ENCODE measurements around the gene COG2. TPM values are rescaled to one million over a fixed set of nuclear protein-coding genes. Genes with fewer than 3 reads are reported as not detected.

The COG2 gene
- total and polyA plus RNA-seq, 2 of the 8 experiments (the other 6 are each of a cell fraction or from before 2014, with no cell fraction given), result 10.3 to 36.7 TPM

DNA sequence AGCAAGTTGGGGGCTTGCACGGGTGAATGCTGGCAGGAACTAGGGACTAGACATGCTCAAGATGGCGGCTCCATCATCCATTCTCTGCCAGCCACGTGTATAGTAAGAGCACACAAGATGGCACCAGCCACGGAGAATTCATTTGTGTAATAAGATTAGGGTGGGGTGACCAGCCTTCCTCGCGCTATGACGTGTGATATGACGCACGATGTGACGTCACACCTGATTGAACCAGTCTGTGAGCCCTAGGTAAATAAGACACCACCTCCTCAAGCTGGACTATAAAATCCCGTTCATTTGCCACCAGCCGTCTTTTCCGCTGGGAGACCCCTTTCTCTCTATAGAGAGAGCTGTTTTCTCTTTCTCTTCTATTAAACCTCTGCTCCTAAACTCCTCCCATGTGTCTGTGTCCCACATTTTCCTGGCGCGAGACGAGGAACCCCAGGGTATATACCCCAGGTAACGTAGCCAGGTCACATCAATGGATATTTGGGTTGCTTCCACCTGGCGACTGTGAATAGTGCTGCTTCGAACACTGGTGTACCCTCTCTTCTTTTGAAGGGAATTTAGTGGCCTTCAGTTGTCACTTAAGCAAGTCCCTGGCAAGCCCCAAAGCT, 18.1 kb upstream of the COG2 start (continued):
- TF ChIP-seq GABPA (IDR thresholded peaks at IDR 0.05; ENCODE audit: borderline replicate concordance, insufficient read depth, low read length) (no peak), KDM5A (IDR thresholded peaks at IDR 0.05; ENCODE audit: low read length) (no peak), BACH1 (IDR thresholded peaks at IDR 0.05; ENCODE audit: low read length) (no peak), RNF2 (IDR thresholded peaks at IDR 0.05; ENCODE audit: borderline replicate concordance, low read depth, low read length, missing control alignments, poor library complexity, severe bottlenecking) (no peak), TEAD4 (IDR thresholded peaks at IDR 0.05; ENCODE audit: low read depth, low read length) (no peak)
- TF ChIP-seq, protein P1, sequence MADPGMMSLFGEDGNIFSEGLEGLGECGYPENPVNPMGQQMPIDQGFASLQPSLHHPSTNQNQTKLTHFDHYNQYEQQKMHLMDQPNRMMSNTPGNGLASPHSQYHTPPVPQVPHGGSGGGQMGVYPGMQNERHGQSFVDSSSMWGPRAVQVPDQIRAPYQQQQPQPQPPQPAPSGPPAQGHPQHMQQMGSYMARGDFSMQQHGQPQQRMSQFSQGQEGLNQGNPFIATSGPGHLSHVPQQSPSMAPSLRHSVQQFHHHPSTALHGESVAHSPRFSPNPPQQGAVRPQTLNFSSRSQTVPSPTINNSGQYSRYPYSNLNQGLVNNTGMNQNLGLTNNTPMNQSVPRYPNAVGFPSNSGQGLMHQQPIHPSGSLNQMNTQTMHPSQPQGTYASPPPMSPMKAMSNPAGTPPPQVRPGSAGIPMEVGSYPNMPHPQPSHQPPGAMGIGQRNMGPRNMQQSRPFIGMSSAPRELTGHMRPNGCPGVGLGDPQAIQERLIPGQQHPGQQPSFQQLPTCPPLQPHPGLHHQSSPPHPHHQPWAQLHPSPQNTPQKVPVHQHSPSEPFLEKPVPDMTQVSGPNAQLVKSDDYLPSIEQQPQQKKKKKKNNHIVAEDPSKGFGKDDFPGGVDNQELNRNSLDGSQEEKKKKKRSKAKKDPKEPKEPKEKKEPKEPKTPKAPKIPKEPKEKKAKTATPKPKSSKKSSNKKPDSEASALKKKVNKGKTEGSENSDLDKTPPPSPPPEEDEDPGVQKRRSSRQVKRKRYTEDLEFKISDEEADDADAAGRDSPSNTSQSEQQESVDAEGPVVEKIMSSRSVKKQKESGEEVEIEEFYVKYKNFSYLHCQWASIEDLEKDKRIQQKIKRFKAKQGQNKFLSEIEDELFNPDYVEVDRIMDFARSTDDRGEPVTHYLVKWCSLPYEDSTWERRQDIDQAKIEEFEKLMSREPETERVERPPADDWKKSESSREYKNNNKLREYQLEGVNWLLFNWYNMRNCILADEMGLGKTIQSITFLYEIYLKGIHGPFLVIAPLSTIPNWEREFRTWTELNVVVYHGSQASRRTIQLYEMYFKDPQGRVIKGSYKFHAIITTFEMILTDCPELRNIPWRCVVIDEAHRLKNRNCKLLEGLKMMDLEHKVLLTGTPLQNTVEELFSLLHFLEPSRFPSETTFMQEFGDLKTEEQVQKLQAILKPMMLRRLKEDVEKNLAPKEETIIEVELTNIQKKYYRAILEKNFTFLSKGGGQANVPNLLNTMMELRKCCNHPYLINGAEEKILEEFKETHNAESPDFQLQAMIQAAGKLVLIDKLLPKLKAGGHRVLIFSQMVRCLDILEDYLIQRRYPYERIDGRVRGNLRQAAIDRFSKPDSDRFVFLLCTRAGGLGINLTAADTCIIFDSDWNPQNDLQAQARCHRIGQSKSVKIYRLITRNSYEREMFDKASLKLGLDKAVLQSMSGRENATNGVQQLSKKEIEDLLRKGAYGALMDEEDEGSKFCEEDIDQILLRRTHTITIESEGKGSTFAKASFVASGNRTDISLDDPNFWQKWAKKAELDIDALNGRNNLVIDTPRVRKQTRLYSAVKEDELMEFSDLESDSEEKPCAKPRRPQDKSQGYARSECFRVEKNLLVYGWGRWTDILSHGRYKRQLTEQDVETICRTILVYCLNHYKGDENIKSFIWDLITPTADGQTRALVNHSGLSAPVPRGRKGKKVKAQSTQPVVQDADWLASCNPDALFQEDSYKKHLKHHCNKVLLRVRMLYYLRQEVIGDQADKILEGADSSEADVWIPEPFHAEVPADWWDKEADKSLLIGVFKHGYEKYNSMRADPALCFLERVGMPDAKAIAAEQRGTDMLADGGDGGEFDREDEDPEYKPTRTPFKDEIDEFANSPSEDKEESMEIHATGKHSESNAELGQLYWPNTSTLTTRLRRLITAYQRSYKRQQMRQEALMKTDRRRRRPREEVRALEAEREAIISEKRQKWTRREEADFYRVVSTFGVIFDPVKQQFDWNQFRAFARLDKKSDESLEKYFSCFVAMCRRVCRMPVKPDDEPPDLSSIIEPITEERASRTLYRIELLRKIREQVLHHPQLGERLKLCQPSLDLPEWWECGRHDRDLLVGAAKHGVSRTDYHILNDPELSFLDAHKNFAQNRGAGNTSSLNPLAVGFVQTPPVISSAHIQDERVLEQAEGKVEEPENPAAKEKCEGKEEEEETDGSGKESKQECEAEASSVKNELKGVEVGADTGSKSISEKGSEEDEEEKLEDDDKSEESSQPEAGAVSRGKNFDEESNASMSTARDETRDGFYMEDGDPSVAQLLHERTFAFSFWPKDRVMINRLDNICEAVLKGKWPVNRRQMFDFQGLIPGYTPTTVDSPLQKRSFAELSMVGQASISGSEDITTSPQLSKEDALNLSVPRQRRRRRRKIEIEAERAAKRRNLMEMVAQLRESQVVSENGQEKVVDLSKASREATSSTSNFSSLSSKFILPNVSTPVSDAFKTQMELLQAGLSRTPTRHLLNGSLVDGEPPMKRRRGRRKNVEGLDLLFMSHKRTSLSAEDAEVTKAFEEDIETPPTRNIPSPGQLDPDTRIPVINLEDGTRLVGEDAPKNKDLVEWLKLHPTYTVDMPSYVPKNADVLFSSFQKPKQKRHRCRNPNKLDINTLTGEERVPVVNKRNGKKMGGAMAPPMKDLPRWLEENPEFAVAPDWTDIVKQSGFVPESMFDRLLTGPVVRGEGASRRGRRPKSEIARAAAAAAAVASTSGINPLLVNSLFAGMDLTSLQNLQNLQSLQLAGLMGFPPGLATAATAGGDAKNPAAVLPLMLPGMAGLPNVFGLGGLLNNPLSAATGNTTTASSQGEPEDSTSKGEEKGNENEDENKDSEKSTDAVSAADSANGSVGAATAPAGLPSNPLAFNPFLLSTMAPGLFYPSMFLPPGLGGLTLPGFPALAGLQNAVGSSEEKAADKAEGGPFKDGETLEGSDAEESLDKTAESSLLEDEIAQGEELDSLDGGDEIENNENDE (IDR thresholded peaks at IDR 0.05; ENCODE audit: insufficient replicate concordance, low read length), result no peak

Data from H1 (cell line).